Esophagus muscularis mucosa (tissue), 4 donors: Measurements from ENCODE around the gene ELOB. TPM values are rescaled to one million over a fixed set of nuclear protein-coding genes. Genes with fewer than 3 reads are reported as not detected.

ENCODE experiments used
- DNase-seq: peaks from one replicate; pipeline ENCODE4 v3.0.0-alpha.2; 2017; ENCODE audit errors: extremely low spot score
- H3K27ac ChIP-seq, 4 donors: fragments of 200-600 bp; sonication (generic); replicated peaks in 1 of 4; 1 replicate in 3 of 4; 2 replicates in 1 of 4; pipeline ENCODE4 v1.5.1; 2016 to 2019; ENCODE audit warnings: mild to moderate bottlenecking in 1 of 4
- H3K27me3 ChIP-seq, 4 donors: fragments of 200-600 bp; sonication (generic); one replicate each; pipeline versions ENCODE4 v1.5.1 to v1.6.0; 2016 to 2019
- H3K36me3 ChIP-seq, 4 donors: fragments of 200-600 bp; sonication (generic); one replicate each; pipeline ENCODE4 v1.5.1; 2016 to 2019
- H3K4me1 ChIP-seq, 4 donors: fragments of 200-600 bp; sonication (generic); one replicate each; pipeline ENCODE4 v1.5.1; 2016 to 2019
- H3K4me3 ChIP-seq, 4 donors: fragments of 200-600 bp; sonication (generic); 1 replicate in 2 of 4; 2 replicates in 2 of 4; pipeline ENCODE4 v1.5.1; 2016 to 2019; ENCODE audit warnings: mild to moderate bottlenecking in 4 of 4, moderate library complexity in 1 of 4
- H3K9me3 ChIP-seq, 4 donors: fragments of 200-600 bp; sonication (generic); 1 replicate in 3 of 4; 2 replicates in 1 of 4; pipeline ENCODE4 v1.5.1; 2016 to 2019
- CTCF ChIP-seq, 3 experiments: fragments of 200-600 bp in 2 of 3; fragments of 450-650 bp in 1 of 3; sonication (generic) in 2 of 3; IDR thresholded peaks; one replicate each; pipeline ENCODE4 v1.5.1; 2017 to 2019; ENCODE audit warnings: antibody characterized with exemption in 3 of 3, mild to moderate bottlenecking in 2 of 3, moderate library complexity in 1 of 3
- EP300 ChIP-seq: sonication (generic); formaldehyde crosslinking; IDR thresholded peaks from one replicate; pipeline ENCODE4 v1.6.1; 2017; ENCODE audit warnings: antibody characterized with exemption
- POLR2A ChIP-seq: fragments of 450-650 bp; IDR thresholded peaks from one replicate; pipeline ENCODE4 v1.6.1; 2017; ENCODE audit warnings: antibody characterized with exemption, moderate library complexity, mild to moderate bottlenecking, low read depth
- POLR2AphosphoS5 ChIP-seq, 2 donors: sonication (generic); formaldehyde crosslinking; IDR thresholded peaks; one replicate each; pipeline ENCODE4 v1.6.1; 2017; ENCODE audit warnings: antibody characterized with exemption in 2 of 2
- WGBS: methylation state at CpG from one replicate; pipeline ENCODE4 v1.1.5; 2018; 5-methylcytosine and 5-hydroxymethylcytosine counted together
- intact Hi-C: fragments of 100-400 bp; cut with DNase I; formaldehyde crosslinking; loops from one replicate; pipeline ENCODE4 v1.15.1; 2023
- total RNA-seq, 4 donors: library from RNA; depleted of rRNA; stranded (reverse); fragments of >200 nt; gene quantifications; one replicate each; pipeline versions ENCODE4 v1.1.0 to v1.2.1, GENCODE V29; 2016

The ELOB gene
- total RNA-seq, 4 donors from 2014 or later = 199 to 229 (median 213) TPM

GRCh38 chr16:2810651-2811050, 33.6 kb upstream of the ELOB start:
- WGBS = 73% methylated on average over 4 of the region's 6 CpGs

GRCh38 chr16:2809149-2809760, 32.2 kb upstream of the ELOB start:
- no peak for TF ChIP-seq POLR2AphosphoS5 (IDR thresholded peaks at IDR 0.05)
- TF ChIP-seq POLR2A = no peak
- TF ChIP-seq EP300 = no peak
- no peak for TF ChIP-seq CTCF (IDR thresholded peaks at IDR 0.05)
- intact Hi-C loops = no loop called here
- DNase-seq = no peak
- peaks cover 0 to 69% (median 0%) of the 10 kb centered on the region in 4 donors for H3K27me3 ChIP-seq
- peaks cover 0 to 9% (median 6%) of the 10 kb centered on the region in 4 donors for H3K9me3 ChIP-seq
- no peaks in the 10 kb centered on the region for H3K4me1 ChIP-seq
- WGBS = 81% methylated on average over 3 of the region's 3 CpGs
- no peaks in the 10 kb centered on the region for H3K36me3 ChIP-seq
- no peak overlapping the region for H3K4me3 ChIP-seq
- H3K27ac ChIP-seq = no peak overlapping the region

More at GRCh38 chr16:2810651-2811050, 33.6 kb upstream of the ELOB start:
- Histone ChIP-seq H3K4me3 (no peak overlapping the region), H3K9me3 (no peaks in the 10 kb centered on the region), H3K27me3 (peaks cover 0 to 80% (median 0%) of the 10 kb centered on the region in 4 donors), H3K4me1 (no peaks in the 10 kb centered on the region), H3K27ac (no peak overlapping the region), H3K36me3 (no peaks in the 10 kb centered on the region)
- DNase-seq = no peak
- TF ChIP-seq POLR2AphosphoS5 (IDR thresholded peaks at IDR 0.05) (no peak), EP300 (no peak), CTCF (IDR thresholded peaks at IDR 0.05) (no peak), POLR2A (no peak)
- intact Hi-C loops = no loop called here

- no peak for DNase-seq
- 91% methylated on average over 7 of the region's 7 CpGs for WGBS
- Histone ChIP-seq H3K27ac (no peak overlapping the region), H3K4me3 (no peak overlapping the region), H3K4me1 (no peaks in the 10 kb centered on the region), H3K9me3 (peaks cover 0 to 18% (median 15%) of the 10 kb centered on the region in 4 donors), H3K27me3 (peaks cover 0 to 58% (median 0%) of the 10 kb centered on the region in 4 donors), H3K36me3 (no peaks in the 10 kb centered on the region)
- intact Hi-C loops = no loop called here
- TF ChIP-seq POLR2AphosphoS5 (IDR thresholded peaks at IDR 0.05) = no peak
Observed at GRCh38 chr16:2808181-2808580, 31.1 kb upstream of the ELOB start.

- H3K27me3 ChIP-seq = peaks cover 0 to 42% (median 0%) of the 10 kb centered on the region in 4 donors
- no peak for TF ChIP-seq POLR2A
- no peak for TF ChIP-seq POLR2AphosphoS5 (IDR thresholded peaks at IDR 0.05)
- no peak for TF ChIP-seq CTCF (IDR thresholded peaks at IDR 0.05)
- TF ChIP-seq EP300 = no peak
- no peak overlapping the region for H3K4me3 ChIP-seq
- no peaks in the 10 kb centered on the region for H3K36me3 ChIP-seq
- no peaks in the 10 kb centered on the region for H3K4me1 ChIP-seq
- peaks cover 0 to 22% (median 17%) of the 10 kb centered on the region in 4 donors for H3K9me3 ChIP-seq
- no peak for DNase-seq
- WGBS = 81% methylated on average over 5 of the region's 5 CpGs
- intact Hi-C loops = no loop called here
- no peak overlapping the region for H3K27ac ChIP-seq
Observed at GRCh38 chr16:2806286-2806685, 29.2 kb upstream of the ELOB start.

GRCh38 chr16:2804728-2805127, 27.6 kb upstream of the ELOB start:
- peaks cover 0 to 22% (median 17%) of the 10 kb centered on the region in 4 donors for H3K9me3 ChIP-seq
- H3K36me3 ChIP-seq = no peaks in the 10 kb centered on the region
- no peak overlapping the region for H3K4me3 ChIP-seq
- intact Hi-C loops = no loop called here
- no peaks in the 10 kb centered on the region for H3K4me1 ChIP-seq
- no CpG with 5 or more reads among the region's 4 CpGs for WGBS
- peaks cover 0 to 33% (median 0%) of the 10 kb centered on the region in 4 donors for H3K27me3 ChIP-seq
- DNase-seq = no peak
- H3K27ac ChIP-seq = no peak overlapping the region
- TF ChIP-seq EP300 (no peak), POLR2A (no peak), POLR2AphosphoS5 (IDR thresholded peaks at IDR 0.05) (no peak), CTCF (IDR thresholded peaks at IDR 0.05) (no peak)
